SK-N-SH (cell line): ENCODE measurements around the gene UBA1. TPM values are rescaled to one million over a fixed set of nuclear protein-coding genes. Genes with fewer than 3 reads are reported as not detected.

ENCODE experiments used
- CTCF ChIA-PET: fragments of 300-600, 350-600 bp; formaldehyde crosslinking; extraction: SDS; loops from one replicate; lab custom pipeline; 2021; lab: Yijun Ruan, JAX
- POLR2A ChIA-PET: fragments of 350-600 bp; sonication (Branson Sonifier 250); formaldehyde crosslinking; extraction: SDS; loops from one replicate; lab custom pipeline; 2020; ENCODE audit warnings: antibody characterized with exemption, inconsistent platforms; lab: Yijun Ruan, JAX
- DNase-seq: peaks from one replicate; pipeline ENCODE4 v3.0.0; 2012
- H2AFZ ChIP-seq: fragments of 200-600 bp; sonication (generic); 2 replicates; pipeline ENCODE4 v1.8.1; 2016; ENCODE audit warnings: antibody characterized with exemption, mild to moderate bottlenecking, low read depth
- H3F3A ChIP-seq: fragments of 200-600 bp; sonication (generic); replicated peaks from 2 replicates; pipeline ENCODE3; 2016; ENCODE audit warnings: antibody characterized with exemption, mild to moderate bottlenecking; ENCODE audit not compliant: insufficient read depth
- H3K27ac ChIP-seq, 2 experiments: fragments of 200-500 bp in 1 of 2; fragments of 200-600 bp in 1 of 2; sonication (Bioruptor generic) in 1 of 2; sonication (generic), shearing (Covaris generic) in 1 of 2; 2 replicates each; pipeline versions ENCODE4 v1.5.1 to v1.6.1; 2014 to 2016; ENCODE audit warnings: low read depth in 2 of 2, inconsistent platforms in 1 of 2, low read length in 1 of 2, mild to moderate bottlenecking in 1 of 2, mixed read lengths in 1 of 2
- H3K27me3 ChIP-seq: fragments of 200-600 bp; sonication (generic), shearing (Covaris generic); 2 replicates; pipeline ENCODE4 v1.6.1; 2016; ENCODE audit warnings: mixed run types; ENCODE audit not compliant: insufficient read depth
- H3K36me3 ChIP-seq, 2 experiments: fragments of 200-500 bp in 1 of 2; fragments of 200-600 bp in 1 of 2; sonication (Bioruptor generic) in 1 of 2; sonication (generic) in 1 of 2; replicated peaks in 1 of 2; 2 replicates each; pipeline versions ENCODE3 to v1.5.1; 2014 to 2016; ENCODE audit warnings: low read length in 1 of 2, mild to moderate bottlenecking in 1 of 2; ENCODE audit not compliant: insufficient read depth in 2 of 2, control insufficient read depth in 1 of 2
- H3K4me1 ChIP-seq, 2 experiments: fragments of 200-500 bp in 1 of 2; fragments of 200-600 bp in 1 of 2; sonication (Bioruptor generic) in 1 of 2; sonication (generic), shearing (Covaris generic) in 1 of 2; 2 replicates each; pipeline versions ENCODE4 v1.5.1 to v1.6.1; 2014 to 2016; ENCODE audit warnings: low read depth in 1 of 2, low read length in 1 of 2, mixed run types in 1 of 2; ENCODE audit not compliant: insufficient read depth in 2 of 2, control insufficient read depth in 1 of 2
- H3K4me2 ChIP-seq: fragments of 200-600 bp; sonication (generic), shearing (Covaris generic); 2 replicates; pipeline ENCODE4 v1.6.1; 2017; ENCODE audit warnings: mixed run types
- H3K4me3 ChIP-seq, 2 experiments: fragments of 200-500 bp in 1 of 2; fragments of 200-600 bp in 1 of 2; sonication (Bioruptor generic) in 1 of 2; sonication (generic), shearing (Covaris generic) in 1 of 2; 2 replicates each; pipeline versions ENCODE4 v1.5.1 to v1.8.1; 2014 to 2016; ENCODE audit warnings: low read depth in 2 of 2, inconsistent platforms in 1 of 2, low read length in 1 of 2, mild to moderate bottlenecking in 1 of 2, mixed read lengths in 1 of 2, moderate library complexity in 1 of 2
- H3K79me2 ChIP-seq: fragments of 200-600 bp; sonication (generic); 2 replicates; pipeline ENCODE4 v1.8.1; 2017; ENCODE audit warnings: mild to moderate bottlenecking; ENCODE audit not compliant: insufficient read depth
- H3K9ac ChIP-seq: fragments of 200-600 bp; sonication (generic); 2 replicates; pipeline ENCODE4 v1.6.1; 2017; ENCODE audit warnings: mixed run types
- H3K9me2 ChIP-seq: fragments of 200-600 bp; sonication (generic); 2 replicates; pipeline ENCODE4 v1.6.1; 2017; ENCODE audit warnings: mixed run types
- H3K9me3 ChIP-seq: fragments of 200-600 bp; sonication (generic); 2 replicates; pipeline ENCODE4 v1.6.1; 2017; ENCODE audit warnings: mixed run types, mild to moderate bottlenecking, moderate library complexity
- H4K20me1 ChIP-seq: fragments of 200-600 bp; sonication (generic); 2 replicates; pipeline ENCODE4 v1.6.1; 2017; ENCODE audit warnings: mild to moderate bottlenecking, mixed run types; ENCODE audit not compliant: insufficient read depth
- ELF1 ChIP-seq: IDR thresholded peaks from 2 replicates; pipeline ENCODE4 v1.4.0; 2012
- EP300 ChIP-seq, 2 experiments: IDR thresholded peaks; 2 replicates each; pipeline versions ENCODE4 v1.4.0 to v1.6.1; 2012; ENCODE audit warnings: borderline replicate concordance in 1 of 2, low read depth in 1 of 2, low read length in 1 of 2
- RCOR1 ChIP-seq: fragments of 150-350 bp; IDR thresholded peaks from 2 replicates; pipeline ENCODE4 v1.6.1; 2017; ENCODE audit warnings: antibody characterized with exemption, low read length
- RFX5 ChIP-seq: IDR thresholded peaks from 2 replicates; pipeline ENCODE4 v1.6.1; 2012; ENCODE audit warnings: mild to moderate bottlenecking, improper control_type of control experiment, low read length
- USF2 ChIP-seq: fragments of 150-350 bp; IDR thresholded peaks from 2 replicates; pipeline ENCODE4 v1.6.1; 2017; ENCODE audit warnings: antibody characterized with exemption, low read length, low read depth, borderline replicate concordance
- WGBS: methylation state at CpG from one replicate; pipeline ENCODE4 v1.1.6; 2017; ENCODE audit warnings: low lambda C conversion rate; 5-methylcytosine and 5-hydroxymethylcytosine counted together
- polyA plus RNA-seq, 3 experiments: library from polyadenylated mRNA; depleted of rRNA; stranded (reverse); fragments of >200 nt; gene quantifications; 2 replicates each; pipeline ENCODE4 v1.2.3, GENCODE V29; 2012
- TF ChIP-seq, protein P1 (sequence below): fragments of 150-350 bp; IDR thresholded peaks from 2 replicates; pipeline ENCODE4 v1.6.1; 2016; ENCODE audit warnings: mild to moderate bottlenecking, low read depth, low read length

The UBA1 gene
- polyA plus RNA-seq, 1 of the 3 experiments (the other 2 are of a cell fraction) = 283 TPM

GRCh38 chrX:47166126-47166525 lies 27.5 kb upstream of the UBA1 start (continued):
- TF ChIP-seq, protein P1, sequence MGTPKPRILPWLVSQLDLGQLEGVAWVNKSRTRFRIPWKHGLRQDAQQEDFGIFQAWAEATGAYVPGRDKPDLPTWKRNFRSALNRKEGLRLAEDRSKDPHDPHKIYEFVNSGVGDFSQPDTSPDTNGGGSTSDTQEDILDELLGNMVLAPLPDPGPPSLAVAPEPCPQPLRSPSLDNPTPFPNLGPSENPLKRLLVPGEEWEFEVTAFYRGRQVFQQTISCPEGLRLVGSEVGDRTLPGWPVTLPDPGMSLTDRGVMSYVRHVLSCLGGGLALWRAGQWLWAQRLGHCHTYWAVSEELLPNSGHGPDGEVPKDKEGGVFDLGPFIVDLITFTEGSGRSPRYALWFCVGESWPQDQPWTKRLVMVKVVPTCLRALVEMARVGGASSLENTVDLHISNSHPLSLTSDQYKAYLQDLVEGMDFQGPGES = no peak

DNA sequence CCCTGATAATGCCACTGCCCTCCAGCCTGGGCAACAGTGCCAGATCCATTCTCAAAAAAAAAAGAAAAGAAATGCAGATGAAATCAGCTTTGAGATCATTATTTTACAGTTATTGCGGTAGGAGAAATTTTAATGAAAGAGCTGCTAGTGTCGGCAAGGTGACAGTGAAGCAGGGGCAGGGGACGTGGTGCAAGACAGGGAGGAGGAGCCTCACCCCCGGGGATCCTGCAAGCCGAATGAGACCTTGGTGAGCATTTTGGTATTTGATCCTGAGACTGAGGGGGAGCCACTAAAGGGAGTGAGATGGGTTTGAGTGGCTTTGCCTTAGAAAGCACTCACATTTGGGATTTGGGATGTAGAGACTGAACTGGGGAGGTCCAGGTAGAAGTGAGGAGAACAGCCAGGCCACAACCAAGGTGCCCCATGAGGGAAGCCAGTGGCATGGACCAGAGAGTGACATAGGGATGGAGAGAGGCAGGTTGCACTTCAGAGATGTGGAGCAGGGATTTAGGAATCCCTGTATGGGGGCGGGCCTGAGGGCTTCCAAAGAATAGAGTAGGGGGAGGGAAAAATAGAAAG lies 25.0 kb upstream of the UBA1 start:
- WGBS = 41% methylated on average over 6 of the region's 6 CpGs
- Histone ChIP-seq H3K27ac (no peak overlapping the region), H4K20me1 (no peaks in the 10 kb centered on the region), H2AFZ (no peak overlapping the region), H3K9me2 (no peaks in the 10 kb centered on the region), H3F3A (no peaks in the 10 kb centered on the region), H3K4me3 (no peak overlapping the region), H3K9ac (no peak overlapping the region), H3K4me2 (no peak overlapping the region), H3K4me1 (no peaks in the 10 kb centered on the region), H3K79me2 (peaks cover 33% of the 10 kb centered on the region), H3K27me3 (peaks cover 24% of the 10 kb centered on the region; the same call in 1 of the 2 replicates), H3K36me3 (peaks cover 0 to 10% of the 10 kb centered on the region in 2 experiments), H3K9me3 (no peaks in the 10 kb centered on the region)
- no peak for DNase-seq
- CTCF ChIA-PET = no interaction called here
- no peak for TF ChIP-seq USF2
- TF ChIP-seq RCOR1 = no peak
- TF ChIP-seq RFX5 = no peak
- no peak for TF ChIP-seq ELF1
- POLR2A ChIA-PET = no interaction called here

DNA sequence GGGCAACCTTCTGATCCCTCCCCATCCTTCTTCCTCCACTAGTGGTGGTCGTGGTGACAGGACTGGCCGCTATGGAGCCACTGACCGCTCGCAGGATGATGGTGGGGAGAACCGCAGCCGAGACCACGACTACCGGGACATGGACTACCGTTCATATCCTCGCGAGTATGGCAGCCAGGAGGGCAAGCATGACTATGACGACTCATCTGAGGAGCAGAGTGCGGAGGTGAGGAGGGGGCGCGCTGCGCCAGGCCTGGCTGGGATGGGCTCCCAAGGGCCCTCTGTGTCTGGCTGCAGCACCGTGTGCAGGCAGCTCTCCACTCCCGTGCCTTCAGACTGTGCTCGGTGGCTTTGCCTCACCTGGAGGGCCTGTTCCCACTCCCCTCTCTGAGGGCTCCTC lies 24.4 kb upstream of the UBA1 start:
- TF ChIP-seq EP300 (IDR thresholded peaks at IDR 0.05; ENCODE audit: borderline replicate concordance in 1 of 2, low read depth in 1 of 2, low read length in 1 of 2) = no peak
- TF ChIP-seq, protein P1 = no peak
- TF ChIP-seq, all 33 proteins: peak for 0
- Histone ChIP-seq H3K9me3 (no peaks in the 10 kb centered on the region), H3K4me1 (no peaks in the 10 kb centered on the region), H3K36me3 (peaks cover 0 to 10% of the 10 kb centered on the region in 2 experiments), H3K9me2 (no peaks in the 10 kb centered on the region), H3K9ac (no peak overlapping the region), H3K27ac (no peak overlapping the region), H3F3A (no peaks in the 10 kb centered on the region), H2AFZ (no peak overlapping the region), H3K4me2 (no peak overlapping the region), H4K20me1 (no peaks in the 10 kb centered on the region), H3K4me3 (no peak overlapping the region), H3K79me2 (peaks cover 29% of the 10 kb centered on the region), H3K27me3 (peaks cover 28% of the 10 kb centered on the region; the same call in 1 of the 2 replicates)
- ChIA-PET CTCF (no interaction called here), POLR2A (no interaction called here)
- 31% methylated on average over 5 of the region's 19 CpGs for WGBS
- peak; percentile 7 for DNase-seq
